Retinal pigment epithelial cell (primary cell): ENCODE data around the gene MARCO.

Experiments used
- DNase-seq: peaks from one replicate; pipeline ENCODE4 v3.0.0-alpha.2; 2010; ENCODE audit warnings: low read depth
- H3K4me3 ChIP-seq: 2 replicates; pipeline ENCODE4 v1.5.1; 2011; ENCODE audit warnings: mild to moderate bottlenecking, low read length, control low read depth, moderate library complexity
- TF ChIP-seq, protein P1 (sequence below): conservative IDR thresholded peaks from 2 replicates; pipeline ENCODE4 v1.5.1; 2011; ENCODE audit warnings: low read depth, low read length, control low read depth, inconsistent platforms

MARCO gene

GRCh38 chr2:118913803-118914645, 28.0 kb upstream of the MARCO start:
- H3K4me3 ChIP-seq, result no peak overlapping the region
- no peak for DNase-seq
- TF ChIP-seq, protein P1, sequence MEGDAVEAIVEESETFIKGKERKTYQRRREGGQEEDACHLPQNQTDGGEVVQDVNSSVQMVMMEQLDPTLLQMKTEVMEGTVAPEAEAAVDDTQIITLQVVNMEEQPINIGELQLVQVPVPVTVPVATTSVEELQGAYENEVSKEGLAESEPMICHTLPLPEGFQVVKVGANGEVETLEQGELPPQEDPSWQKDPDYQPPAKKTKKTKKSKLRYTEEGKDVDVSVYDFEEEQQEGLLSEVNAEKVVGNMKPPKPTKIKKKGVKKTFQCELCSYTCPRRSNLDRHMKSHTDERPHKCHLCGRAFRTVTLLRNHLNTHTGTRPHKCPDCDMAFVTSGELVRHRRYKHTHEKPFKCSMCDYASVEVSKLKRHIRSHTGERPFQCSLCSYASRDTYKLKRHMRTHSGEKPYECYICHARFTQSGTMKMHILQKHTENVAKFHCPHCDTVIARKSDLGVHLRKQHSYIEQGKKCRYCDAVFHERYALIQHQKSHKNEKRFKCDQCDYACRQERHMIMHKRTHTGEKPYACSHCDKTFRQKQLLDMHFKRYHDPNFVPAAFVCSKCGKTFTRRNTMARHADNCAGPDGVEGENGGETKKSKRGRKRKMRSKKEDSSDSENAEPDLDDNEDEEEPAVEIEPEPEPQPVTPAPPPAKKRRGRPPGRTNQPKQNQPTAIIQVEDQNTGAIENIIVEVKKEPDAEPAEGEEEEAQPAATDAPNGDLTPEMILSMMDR, result no peak

DNA sequence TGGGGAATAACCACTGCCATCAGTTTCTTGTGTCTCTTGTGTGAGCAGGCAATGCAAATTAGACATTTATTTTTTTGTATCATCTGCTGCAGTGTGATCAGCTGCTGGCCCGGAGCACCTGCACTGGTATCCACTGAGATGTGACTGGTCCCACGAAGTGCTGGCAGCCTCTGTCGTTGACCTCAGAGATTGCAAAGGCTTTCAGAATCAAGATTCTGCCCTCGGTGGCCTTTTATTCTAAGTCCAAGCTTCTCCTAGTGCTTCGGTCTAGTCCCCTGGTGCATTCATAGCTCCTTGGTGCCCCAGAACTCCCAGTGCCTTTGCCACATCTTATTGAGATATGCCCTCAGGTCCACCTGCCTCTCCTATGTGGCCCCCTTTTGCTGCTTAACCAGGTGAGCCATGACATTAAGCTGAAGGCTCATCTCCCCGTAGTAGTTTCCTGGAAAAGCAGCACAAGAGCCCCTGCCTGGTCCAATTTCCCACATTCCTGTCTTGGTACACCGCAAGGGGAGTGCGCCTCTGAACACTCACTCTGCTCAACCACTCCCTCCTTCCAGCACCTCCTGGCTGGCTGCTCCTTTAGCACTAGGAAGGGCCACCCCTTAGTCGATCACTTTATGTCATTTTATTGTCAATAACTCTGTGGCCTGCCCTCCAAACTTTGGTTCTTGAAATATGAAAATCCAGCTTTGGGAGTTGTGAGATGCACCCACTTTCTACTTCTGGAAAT, 27.1 kb upstream of the MARCO start:
- no peak overlapping the region for H3K4me3 ChIP-seq
- TF ChIP-seq, protein P1, result no peak
- DNase-seq, result no peak

- H3K4me3 ChIP-seq, result no peak overlapping the region
- DNase-seq, result no peak
- TF ChIP-seq, protein P1, result no peak
Measured at GRCh38 chr2:118918017-118918416, 24.0 kb upstream of the MARCO start.

- TF ChIP-seq, protein P1, result no peak
- H3K4me3 ChIP-seq, result no peak overlapping the region
- no peak for DNase-seq
Measured at GRCh38 chr2:118921646-118922045, 20.3 kb upstream of the MARCO start.

GRCh38 chr2:118922254-118922653, 19.7 kb upstream of the MARCO start:
- H3K4me3 ChIP-seq, result no peak overlapping the region
- DNase-seq, result no peak
- TF ChIP-seq, protein P1, result no peak

- no peak for DNase-seq
- TF ChIP-seq, protein P1, result no peak
- no peak overlapping the region for H3K4me3 ChIP-seq
Measured at GRCh38 chr2:118923371-118923770, 18.6 kb upstream of the MARCO start.
